Left renal pelvis (tissue), 4 donors: ENCODE measurements around the gene PUS1. TPM values are rescaled to one million over a fixed set of nuclear protein-coding genes. Genes with fewer than 3 reads are reported as not detected.

ENCODE experiments used
- DNase-seq, 4 donors: peaks; one replicate each; pipeline ENCODE4 v3.0.0-alpha.2; 2013; ENCODE audit warnings: low read depth in 4 of 4, low spot score in 3 of 4
- polyA plus RNA-seq, 4 donors: library from polyadenylated mRNA; unstranded; fragments of 120-200 nt; gene quantifications; one replicate each; pipeline ENCODE4 v1.2.1, GENCODE V29; 2013; ENCODE audit not compliant: insufficient read length in 4 of 4

PUS1 gene
- polyA plus RNA-seq, 4 donors, result 9.4 to 24.6 (median 13.3) TPM

- DNase-seq, result no peak
These were observed 26.5 kb upstream of the PUS1 start for GRCh38 chr12:131902332-131903241.

DNA sequence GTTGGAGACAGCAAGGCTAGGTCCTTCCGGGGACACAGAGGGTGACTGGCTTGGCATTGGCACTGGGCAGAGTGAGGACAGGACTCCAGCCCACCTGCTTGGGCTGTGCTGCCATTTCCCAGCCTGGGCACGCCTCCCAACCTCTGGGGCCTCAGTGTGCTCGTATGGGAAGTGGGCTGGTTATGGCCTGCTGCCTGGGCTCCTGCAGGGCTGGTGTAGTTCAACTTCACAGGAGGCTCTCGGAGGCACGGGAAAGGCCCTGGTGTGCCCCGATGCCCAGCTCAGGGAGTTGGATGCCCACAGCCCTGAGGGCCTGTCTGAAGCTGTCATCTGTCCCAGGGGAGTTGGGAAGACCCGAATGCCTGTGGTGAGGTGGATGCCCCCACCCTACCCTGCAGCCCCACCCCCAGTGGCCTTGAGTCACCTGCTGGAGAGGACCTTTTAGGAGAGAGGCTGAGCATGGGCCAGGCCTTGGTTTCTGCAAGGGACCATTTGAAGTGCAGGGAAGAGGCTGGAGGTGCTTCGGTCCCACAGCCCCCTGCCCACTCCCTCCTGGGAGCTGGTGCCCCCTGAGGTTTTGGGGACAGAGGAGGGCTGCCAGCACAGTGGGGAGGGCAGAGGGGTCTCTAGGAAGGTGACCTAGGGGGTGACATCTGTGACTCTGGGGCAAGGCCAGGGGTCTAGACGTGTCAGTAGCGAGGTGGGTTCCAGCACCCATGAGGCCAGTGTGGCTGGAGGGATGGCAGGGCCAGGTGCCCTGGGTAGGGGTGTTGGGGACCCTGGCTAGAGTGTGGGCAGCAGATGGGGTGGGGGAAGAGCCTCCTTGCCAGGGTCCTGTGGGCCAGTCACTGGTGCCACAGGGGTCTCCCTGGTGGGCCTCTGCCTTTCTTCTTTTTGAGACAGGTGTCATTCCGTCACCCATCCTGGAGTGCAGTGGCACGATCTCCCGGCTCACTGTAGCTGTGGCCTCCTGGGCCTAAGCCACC, 25.5 kb upstream of the PUS1 start:
- DNase-seq, result no peak

- DNase-seq, result no peak
These were observed 24.7 kb upstream of the PUS1 start for GRCh38 chr12:131904346-131904745.

GRCh38 chr12:131905081-131905629, 23.9 kb upstream of the PUS1 start:
- DNase-seq, result no peak

DNA sequence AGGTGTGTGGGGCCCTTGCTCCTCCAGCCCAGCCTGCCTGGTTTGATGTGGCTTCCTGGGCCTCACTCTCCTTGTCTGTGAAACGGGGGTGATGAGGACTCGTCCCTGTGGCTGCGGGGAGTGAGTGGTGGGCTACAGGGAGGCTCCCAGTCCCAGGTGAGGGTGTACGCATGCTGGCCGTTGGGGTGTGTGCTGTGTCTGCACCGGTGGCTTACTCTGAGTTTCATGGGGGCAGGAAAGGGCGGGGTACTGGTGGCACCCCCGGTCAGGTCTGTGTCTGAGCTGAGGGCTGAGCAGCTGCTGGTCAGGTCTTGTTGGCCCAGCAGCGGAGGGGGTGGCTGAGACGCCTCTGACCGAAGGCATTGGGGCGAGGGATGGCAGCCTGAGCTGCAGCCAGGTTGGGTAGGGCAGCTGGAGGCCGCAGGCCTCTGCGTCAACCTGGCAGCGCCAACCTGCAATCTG, 23.4 kb upstream of the PUS1 start:
- no peak for DNase-seq

- DNase-seq, result no peak
These were observed 21.5 kb upstream of the PUS1 start for GRCh38 chr12:131907379-131908091.

GRCh38 chr12:131908092-131909080, 20.7 kb upstream of the PUS1 start:
- DNase-seq, result no peak

DNA sequence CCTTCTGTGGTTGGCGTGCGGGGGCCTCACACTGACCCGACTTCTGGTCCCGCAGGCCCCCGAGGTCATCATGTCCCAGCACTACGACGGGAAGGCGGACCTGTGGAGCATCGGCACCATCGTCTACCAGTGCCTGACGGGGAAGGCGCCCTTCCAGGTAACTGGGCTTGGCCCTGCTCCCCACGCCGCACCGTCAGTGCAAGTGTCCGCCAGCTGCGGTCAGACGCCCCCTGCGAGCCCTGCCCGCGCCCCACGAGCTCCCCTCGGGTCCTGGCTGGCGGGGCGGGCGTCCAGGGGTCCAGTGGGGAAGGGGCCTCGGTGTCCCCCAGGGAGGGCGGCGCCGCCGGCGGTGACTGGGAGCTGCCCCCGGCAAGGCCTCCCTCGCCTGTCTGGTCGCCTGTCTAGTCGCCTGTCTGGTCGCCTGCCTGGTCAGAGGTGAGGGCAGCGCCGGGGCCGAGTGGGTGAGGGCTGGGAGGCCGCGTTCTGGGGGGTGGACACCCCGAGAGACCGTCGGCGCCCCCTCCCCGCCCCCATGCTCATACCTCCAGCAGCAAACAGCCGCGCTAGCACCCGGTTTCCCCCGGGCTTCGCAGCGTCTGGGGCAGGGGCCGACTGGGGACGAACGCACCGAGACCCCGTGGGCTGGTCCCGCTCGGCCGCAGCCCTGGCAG, 19.9 kb upstream of the PUS1 start:
- no peak for DNase-seq

DNA sequence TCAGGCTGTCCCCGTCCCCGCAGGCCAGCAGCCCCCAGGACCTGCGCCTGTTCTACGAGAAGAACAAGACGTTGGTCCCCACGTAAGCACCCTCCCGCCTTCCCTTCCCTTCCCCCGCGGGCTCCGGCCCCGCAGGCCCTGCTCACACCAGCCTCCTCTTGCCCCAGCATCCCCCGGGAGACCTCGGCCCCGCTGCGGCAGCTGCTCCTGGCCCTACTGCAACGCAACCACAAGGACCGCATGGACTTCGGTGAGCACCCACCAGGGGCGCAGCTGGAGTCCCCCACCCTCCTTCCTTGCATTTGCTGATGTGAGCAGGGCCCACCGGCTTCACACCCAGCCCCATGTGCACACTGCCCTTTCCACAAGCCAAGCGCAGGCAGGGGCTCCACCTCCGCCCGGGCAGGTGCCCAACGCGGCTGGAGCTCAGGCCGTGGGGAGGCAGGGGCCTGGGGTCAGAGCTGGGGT, 19.3 kb upstream of the PUS1 start:
- no peak for DNase-seq

DNA sequence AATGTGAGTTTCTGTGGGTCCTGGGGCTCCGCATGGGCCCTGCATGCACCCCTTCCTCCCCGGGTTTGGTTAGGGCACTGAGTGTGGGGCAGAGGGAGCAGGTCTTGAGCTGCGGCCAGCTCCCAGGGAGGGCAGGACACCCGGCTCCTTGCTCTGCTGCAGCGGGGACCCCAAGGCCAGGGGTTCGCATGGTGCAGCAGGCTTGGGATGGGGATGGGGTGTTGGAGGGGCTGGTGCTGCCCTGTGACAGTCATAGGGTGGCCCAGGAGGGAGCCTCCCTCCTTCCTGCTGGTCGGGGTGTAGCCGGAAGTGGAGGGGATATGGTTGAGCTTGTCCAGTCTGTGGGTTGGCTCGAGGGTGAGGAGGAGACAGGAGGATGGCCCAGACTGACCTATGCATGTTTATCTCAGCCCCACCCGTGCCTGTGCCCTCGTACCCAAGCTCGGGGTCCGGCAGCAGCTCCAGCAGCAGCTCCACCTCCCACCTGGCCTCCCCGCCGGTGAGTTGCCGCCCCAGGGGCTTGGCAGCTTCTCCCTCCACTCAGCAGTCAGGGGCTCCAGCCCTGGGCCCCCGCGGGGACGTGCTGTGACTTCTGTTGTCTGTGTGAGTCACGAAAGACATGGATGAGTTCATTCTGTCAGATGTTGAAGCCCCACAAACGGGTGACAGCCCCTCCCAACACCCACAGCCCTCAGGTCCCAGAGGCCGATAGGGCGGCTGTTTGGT, 18.6 kb upstream of the PUS1 start:
- DNase-seq, result no peak

GRCh38 chr12:131911028-131911650, 17.9 kb upstream of the PUS1 start:
- DNase-seq, result no peak

- no peak for DNase-seq
These were observed 17.1 kb upstream of the PUS1 start for GRCh38 chr12:131911851-131912477.

DNA sequence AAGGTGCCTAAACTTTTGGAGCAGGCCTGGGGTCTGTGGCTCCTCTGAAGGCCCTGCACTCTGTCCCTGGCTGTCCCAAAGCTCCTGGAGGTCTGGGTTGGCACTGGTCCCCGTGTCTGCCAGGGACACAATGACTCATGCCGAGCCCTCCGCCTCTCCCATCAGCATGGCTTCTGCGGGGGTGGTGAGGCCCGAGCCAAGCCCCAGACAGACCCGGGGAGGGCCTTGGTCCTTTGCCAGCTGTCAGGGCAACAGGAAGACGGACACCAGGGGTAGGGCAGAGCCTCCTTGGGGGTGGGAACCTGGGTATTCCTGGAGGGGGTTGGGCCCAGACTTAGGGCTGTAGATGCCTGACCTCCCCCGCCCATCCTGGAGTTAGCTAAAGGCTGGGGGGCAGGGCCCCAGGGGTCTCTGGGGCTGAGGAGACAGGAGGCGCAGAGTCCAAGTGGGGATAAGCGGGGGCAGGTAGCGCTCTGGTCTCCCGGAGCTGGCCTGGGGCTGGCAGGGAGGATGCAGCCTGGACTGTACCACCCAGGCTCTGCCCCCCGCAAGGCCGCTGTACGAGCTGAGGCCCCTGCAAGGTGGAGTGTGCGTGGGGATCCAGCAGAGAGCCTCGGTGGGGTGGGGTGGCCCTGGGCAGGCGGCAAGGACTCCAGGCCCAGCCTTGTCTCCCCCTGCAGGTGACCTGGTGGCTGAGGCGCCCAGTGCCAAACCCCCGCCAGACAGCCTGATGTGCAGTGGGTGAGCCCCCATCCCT, 16.4 kb upstream of the PUS1 start:
- DNase-seq, result no peak

DNA sequence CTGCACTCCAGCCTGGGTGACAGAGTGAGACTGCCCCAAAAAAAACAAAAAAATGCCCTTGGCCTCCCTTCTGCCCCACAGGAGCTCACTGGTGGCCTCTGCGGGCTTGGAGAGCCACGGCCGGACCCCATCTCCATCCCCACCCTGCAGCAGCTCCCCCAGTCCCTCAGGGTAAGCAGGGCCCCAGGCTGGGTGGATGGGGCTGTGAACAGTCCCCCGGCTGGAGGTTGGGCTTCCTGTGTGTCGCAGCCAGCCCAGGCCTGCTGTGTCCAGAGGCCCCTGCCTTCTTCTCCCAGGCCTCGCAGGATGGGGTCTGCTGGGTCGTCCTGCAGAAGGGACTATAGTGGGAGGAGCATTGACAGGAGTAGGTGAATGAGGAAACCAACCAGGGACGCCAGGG, 15.4 kb upstream of the PUS1 start:
- no peak for DNase-seq

DNA sequence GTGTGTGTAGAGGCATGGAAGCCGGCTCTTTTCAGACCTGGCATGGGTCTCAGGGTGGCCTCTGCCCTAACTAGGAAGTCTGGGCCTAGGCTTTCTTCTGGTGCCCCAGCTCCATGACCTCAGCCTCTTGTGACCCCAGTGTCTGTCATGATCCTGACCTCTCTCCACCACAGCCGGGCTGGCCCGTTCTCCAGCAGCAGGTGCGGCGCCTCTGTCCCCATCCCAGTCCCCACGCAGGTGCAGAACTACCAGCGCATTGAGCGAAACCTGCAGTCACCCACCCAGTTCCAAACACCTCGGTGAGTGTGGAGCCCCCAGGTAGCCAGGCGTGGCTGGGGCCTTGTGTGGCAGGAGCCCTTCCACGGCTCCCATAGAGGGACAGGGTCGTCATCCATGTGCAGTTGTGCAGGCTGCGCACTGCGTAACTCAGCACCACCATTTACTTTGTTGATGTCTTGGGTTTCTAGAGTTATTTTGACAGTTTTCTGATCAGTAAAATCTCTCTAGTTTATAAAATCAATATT, 14.8 kb upstream of the PUS1 start:
- no peak for DNase-seq
